ENCODE data around the gene TCEAL6. TPM values are rescaled to one million over a fixed set of nuclear protein-coding genes. Genes with fewer than 3 reads are reported as not detected.
"Not testable (repeated sequence)": the region's sequence is repeated elsewhere in the genome, so short reads cannot be mapped to it uniquely, and the experiment has no call there.

The TCEAL6 gene
- total RNA-seq, 8 experiments from 2014 or later: 0.17 to 7.7 (median 0.61) TPM; not detected in 4

DNA sequence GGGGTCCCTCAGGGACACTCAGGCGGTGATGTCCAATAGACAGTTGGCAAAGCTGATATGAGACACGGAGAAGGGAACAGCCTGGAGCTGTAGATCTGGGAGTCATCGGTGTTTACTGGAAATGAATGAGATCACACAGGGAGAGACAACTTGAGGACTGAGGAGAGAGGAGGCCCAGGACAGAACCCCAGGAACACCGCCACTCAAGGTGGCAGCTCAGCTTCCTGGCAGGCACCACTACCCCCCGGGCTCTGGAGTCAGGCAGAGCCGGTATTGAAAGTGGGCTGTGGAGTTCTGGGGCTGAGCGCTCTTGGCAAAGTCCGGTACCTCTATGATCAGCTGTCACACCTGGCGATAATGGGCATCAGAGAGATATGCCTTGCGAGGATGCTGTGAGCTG, 17.3 kb downstream of the TCEAL6 start:
- H3K4me1 ChIP-seq (replicated peaks in 1 of 2); H3K27ac ChIP-seq; in situ Hi-C loops (cut with MboI; ENCODE audit: low pct_unique_long_range_greater_than_20kb in 2 of 9, low sequenced_read_pairs in 9 of 9, unreplicated experiment in 9 of 9): not testable (repeated sequence)
- ATAC-seq (replicated peaks in 6 of 8): peak in 6 of 8 experiments; percentile 22 to 56 (median 50)
- WGBS, 10 experiments: 31% methylated on average over 2 of the region's 10 CpGs; no CpG with 5 or more reads in 9 of the 10 experiments
- H3K4me3 ChIP-seq: peak overlapping the region; percentile 42 to 50 (median 46)

DNA sequence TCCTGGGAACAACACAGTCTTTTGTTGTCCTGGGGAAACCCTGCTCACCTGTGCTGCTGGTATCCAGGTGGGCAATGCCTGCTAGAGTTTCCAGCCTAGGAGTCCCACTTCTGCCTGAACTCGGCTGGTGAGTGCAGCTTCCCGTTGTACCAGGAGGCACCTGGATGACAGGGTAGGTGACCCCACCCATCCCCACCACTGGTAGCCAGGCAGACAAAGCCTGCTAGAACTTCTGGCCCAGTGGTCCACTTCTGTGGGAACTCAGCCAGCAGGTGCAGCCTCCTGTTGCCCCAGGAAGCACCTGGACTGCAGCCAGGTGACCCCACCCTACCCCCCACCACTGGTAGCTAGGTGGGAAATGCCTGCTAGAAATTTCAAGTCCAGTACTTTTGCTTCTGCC, 26.5 kb downstream of the TCEAL6 start:
- no peak overlapping the region for H3K27ac ChIP-seq
- H3K4me3 ChIP-seq: no peak overlapping the region
- 0 to 60% methylated on average over 1 of the region's 2 CpGs; no CpG with 5 or more reads in 8 of the 10 experiments for WGBS, 10 experiments
- ATAC-seq (replicated peaks in 6 of 8): no peak
- no peaks in the 10 kb centered on the region for H3K4me1 ChIP-seq (replicated peaks in 1 of 2)
- in situ Hi-C loops (cut with MboI; ENCODE audit: low pct_unique_long_range_greater_than_20kb in 2 of 9, low sequenced_read_pairs in 9 of 9, unreplicated experiment in 9 of 9): no loop called here

DNA sequence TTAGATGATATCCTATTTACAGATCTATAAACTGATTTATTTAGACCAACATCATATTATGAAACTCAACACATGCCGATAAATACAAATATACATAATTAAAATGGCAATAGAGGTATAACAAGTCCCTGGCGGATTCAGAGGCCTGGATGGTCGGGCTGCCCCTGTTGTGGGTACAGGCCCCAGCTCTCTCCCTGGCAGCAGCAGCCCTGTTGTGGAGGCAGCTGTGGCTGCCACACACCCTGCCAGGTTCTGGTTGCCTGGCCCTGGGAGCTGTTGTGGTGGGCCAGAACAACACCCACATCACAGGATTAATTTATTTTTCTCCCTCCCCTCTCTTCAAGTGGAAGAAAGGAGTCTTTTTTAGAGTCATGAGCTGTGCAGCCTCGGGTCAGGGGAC, 28.9 kb downstream of the TCEAL6 start:
- 29 to 100% (median 65%) methylated on average over 1 to 3 of the region's 4 CpGs; no CpG with 5 or more reads in 4 of the 10 experiments for WGBS, 10 experiments
- in situ Hi-C loops (cut with MboI; ENCODE audit: low pct_unique_long_range_greater_than_20kb in 2 of 9, low sequenced_read_pairs in 9 of 9, unreplicated experiment in 9 of 9): no loop called here
- no peak overlapping the region for H3K27ac ChIP-seq

More for the DNA sequence above, 28.9 kb downstream of the TCEAL6 start:
- Histone ChIP-seq H3K4me1 (replicated peaks in 1 of 2) (no peaks in the 10 kb centered on the region), H3K4me3 (no peak overlapping the region)
- no peak for ATAC-seq (replicated peaks in 6 of 8)

Other genes with a start within 250 kb of the TCEAL6 start
- 10 to 100 TPM in 3 of 8 experiments, 1 to 10 TPM in 4, under 1 TPM in 1; 0.41 to 13.8 (median 4.9) TPM for gene ZMAT1, start 210.5 kb downstream of the TCEAL6 start, total RNA-seq
- gene TCEAL2, start 16.8 kb downstream of the TCEAL6 start, total RNA-seq: 10 to 100 TPM in 4 of 8 experiments, 1 to 10 TPM in 1, under 1 TPM in 2, not detected in 1; 0.56 to 31.5 (median 16.7) TPM
- gene BEX5, start 13.5 kb upstream of the TCEAL6 start, total RNA-seq: 10 to 100 TPM in 5 of 8 experiments, 1 to 10 TPM in 1, under 1 TPM in 1, not detected in 1; 0.94 to 56.4 (median 30.0) TPM
- gene TCP11X1, start 72.8 kb upstream of the TCEAL6 start, total RNA-seq: not detected
- gene NXF2, start 104.7 kb upstream of the TCEAL6 start, total RNA-seq: not detected